Activated B cell treated with CpG ODN at 0.5 μM for 24 hours (primary cell): ENCODE measurements around the gene TIGD7. TPM values are rescaled to one million over a fixed set of nuclear protein-coding genes. Genes with fewer than 3 reads are reported as not detected.
A peak's percentile ranks its signal among the peaks of the same experiment; 100 is the strongest.

ENCODE experiments used
- ATAC-seq: fragments of 200-7000 bp; cut with Tn5 transposase; one replicate; pipeline ENCODE4 v1.10.0; 2021; ENCODE audit warnings: low read depth, mild to moderate bottlenecking, moderate library complexity
- CTCF ChIA-PET: fragments of 350-600 bp; sonication (Branson Sonifier 250); formaldehyde crosslinking; loops from one replicate; lab custom pipeline; 2021; ENCODE audit warnings: antibody characterized with exemption; lab: Charles Lee
- POLR2A ChIA-PET: fragments of 350-600 bp; sonication (Branson Sonifier 250); formaldehyde crosslinking; loops from one replicate; lab custom pipeline; 2021; ENCODE audit warnings: antibody characterized with exemption; lab: Charles Lee
- DNase-seq: peaks from one replicate; pipeline ENCODE4 v3.0.0; 2022
- H3K27ac Mint-ChIP-seq: one replicate; pipeline ENCODE4 v1.8.0; 2020; ENCODE audit warnings: mixed read lengths
- H3K27me3 Mint-ChIP-seq: one replicate; pipeline ENCODE4 v1.8.0; 2021; ENCODE audit warnings: mixed read lengths
- H3K36me3 Mint-ChIP-seq: one replicate; pipeline ENCODE4 v1.8.0; 2021; ENCODE audit warnings: low read depth, mixed read lengths
- H3K4me1 Mint-ChIP-seq: one replicate; pipeline ENCODE4 v1.8.0; 2021; ENCODE audit warnings: mixed read lengths
- H3K4me3 Mint-ChIP-seq: one replicate; pipeline ENCODE4 v1.8.0; 2020; ENCODE audit warnings: mild to moderate bottlenecking, mixed read lengths
- H3K9me3 Mint-ChIP-seq: one replicate; pipeline ENCODE4 v1.8.0; 2020; ENCODE audit warnings: mixed read lengths
- intact Hi-C: fragments of 100-400 bp; cut with micrococcal nuclease; formaldehyde crosslinking; loops from one replicate; pipeline ENCODE4 v1.15.1; 2024
- total RNA-seq: library from RNA; stranded (reverse); gene quantifications from 2 replicates; pipeline ENCODE4 v1.2.3, GENCODE V29; 2022
- TF ChIP-seq, protein P1 (sequence below): fragments of 200-600 bp; IDR thresholded peaks from one replicate; pipeline ENCODE4 v1.8.0; 2022; ENCODE audit warnings: antibody characterized with exemption, mild to moderate bottlenecking

The TIGD7 gene
- total RNA-seq, 1 donor from 2014 or later, result 11.0 TPM

DNA sequence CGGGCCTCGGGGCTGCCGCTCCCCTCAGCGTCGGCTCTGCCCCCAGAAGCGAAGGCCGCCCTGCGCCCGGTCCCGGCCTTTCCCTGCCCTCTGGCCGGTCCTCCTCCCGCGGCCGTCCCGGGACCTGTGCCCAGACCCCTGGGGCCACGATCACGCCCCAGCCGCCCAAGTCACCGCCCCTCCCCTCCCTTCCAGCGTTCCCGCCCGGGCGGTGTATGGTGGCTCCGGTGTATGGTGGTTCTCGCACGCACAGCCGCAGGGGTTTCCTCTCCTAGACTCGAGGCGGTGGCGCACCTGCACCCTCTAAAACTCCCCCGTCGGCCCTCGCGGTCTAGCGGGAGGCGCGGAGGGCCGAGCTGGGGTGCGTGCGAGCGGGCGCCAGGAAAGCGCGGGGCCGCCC lies 10.0 kb downstream of the TIGD7 start:
- Mint-ChIP-seq H3K36me3 (peaks cover 75% of the 10 kb centered on the region), H3K4me1 (peaks cover 6% of the 10 kb centered on the region), H3K4me3 (no peak overlapping the region), H3K27ac (no peak overlapping the region), H3K9me3 (peaks cover 28% of the 10 kb centered on the region), H3K27me3 (no peaks in the 10 kb centered on the region)
- no peak for ATAC-seq
- ChIA-PET CTCF (no interaction called here), POLR2A (interaction anchor here (4.1 kb wide), 1 partner anchor 12 kb away, joined by 17 read pairs; the partner anchor contains the start of gene ZNF263)
- intact Hi-C loops, result no loop called here
- DNase-seq, result no peak
- TF ChIP-seq, protein P1, sequence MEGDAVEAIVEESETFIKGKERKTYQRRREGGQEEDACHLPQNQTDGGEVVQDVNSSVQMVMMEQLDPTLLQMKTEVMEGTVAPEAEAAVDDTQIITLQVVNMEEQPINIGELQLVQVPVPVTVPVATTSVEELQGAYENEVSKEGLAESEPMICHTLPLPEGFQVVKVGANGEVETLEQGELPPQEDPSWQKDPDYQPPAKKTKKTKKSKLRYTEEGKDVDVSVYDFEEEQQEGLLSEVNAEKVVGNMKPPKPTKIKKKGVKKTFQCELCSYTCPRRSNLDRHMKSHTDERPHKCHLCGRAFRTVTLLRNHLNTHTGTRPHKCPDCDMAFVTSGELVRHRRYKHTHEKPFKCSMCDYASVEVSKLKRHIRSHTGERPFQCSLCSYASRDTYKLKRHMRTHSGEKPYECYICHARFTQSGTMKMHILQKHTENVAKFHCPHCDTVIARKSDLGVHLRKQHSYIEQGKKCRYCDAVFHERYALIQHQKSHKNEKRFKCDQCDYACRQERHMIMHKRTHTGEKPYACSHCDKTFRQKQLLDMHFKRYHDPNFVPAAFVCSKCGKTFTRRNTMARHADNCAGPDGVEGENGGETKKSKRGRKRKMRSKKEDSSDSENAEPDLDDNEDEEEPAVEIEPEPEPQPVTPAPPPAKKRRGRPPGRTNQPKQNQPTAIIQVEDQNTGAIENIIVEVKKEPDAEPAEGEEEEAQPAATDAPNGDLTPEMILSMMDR, result no peak

DNA sequence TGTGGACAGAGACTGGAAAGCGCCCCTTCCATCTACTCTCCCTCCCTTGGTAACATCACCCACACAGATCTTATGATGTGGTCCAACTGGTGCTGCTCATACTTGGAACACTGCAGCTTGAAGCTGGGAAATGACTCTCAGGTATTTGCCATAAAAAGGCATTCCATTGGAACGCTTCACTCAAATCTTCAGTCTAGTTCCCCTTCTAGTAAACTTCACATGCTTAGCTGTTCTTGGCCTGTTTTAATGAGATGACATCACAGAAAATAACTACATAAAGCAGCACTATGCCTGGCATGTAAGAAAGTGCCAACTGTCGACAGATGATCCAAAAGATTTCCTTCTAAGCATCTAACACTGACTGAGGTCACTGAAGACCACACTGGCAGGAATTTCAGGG lies 12.6 kb downstream of the TIGD7 start:
- CTCF ChIA-PET, result no interaction called here
- H3K36me3 Mint-ChIP-seq, result peaks cover 82% of the 10 kb centered on the region

DNA sequence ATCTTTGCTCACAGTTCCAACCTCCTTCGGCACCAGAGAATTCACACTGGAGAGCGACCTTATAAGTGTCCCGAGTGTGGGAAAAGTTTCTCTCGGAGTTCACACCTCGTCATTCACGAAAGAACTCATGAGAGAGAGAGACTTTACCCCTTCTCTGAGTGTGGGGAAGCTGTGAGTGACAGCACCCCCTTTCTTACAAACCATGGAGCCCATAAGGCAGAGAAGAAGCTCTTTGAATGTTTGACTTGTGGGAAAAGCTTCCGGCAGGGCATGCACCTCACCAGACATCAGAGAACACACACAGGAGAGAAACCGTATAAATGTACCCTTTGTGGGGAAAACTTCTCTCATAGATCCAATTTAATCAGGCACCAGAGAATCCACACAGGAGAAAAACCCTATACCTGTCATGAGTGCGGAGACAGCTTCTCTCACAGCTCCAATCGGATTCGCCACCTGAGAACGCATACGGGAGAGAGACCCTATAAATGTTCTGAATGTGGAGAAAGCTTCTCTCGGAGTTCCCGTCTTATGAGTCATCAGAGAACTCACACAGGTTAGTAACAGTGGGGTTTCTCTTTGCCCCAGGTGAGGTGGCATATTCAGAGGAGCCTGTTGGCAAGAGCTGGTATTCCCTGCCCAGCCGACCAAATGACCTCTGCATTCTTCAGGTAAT lies 15.1 kb downstream of the TIGD7 start:
- TF ChIP-seq, protein P1, result no peak
- POLR2A ChIA-PET, result interaction anchor here (1.1 kb wide), 1 partner anchor 15 kb away, joined by 3 read pairs; the partner anchor contains the start of genes TIGD7 and ZNF75A
- Mint-ChIP-seq H3K27ac (peak overlapping the region; percentile 41), H3K36me3 (peaks cover 91% of the 10 kb centered on the region), H3K4me1 (peaks cover 21% of the 10 kb centered on the region), H3K4me3 (no peak overlapping the region), H3K27me3 (no peaks in the 10 kb centered on the region), H3K9me3 (peaks cover 18% of the 10 kb centered on the region)
- intact Hi-C loops, result no loop called here
- ATAC-seq (no peak), DNase-seq (no peak)
- CTCF ChIA-PET, result interaction anchor here (1.3 kb wide), 1 partner anchor 15 kb away, joined by 3 read pairs; no protein-coding TSS in a partner anchor

More for the DNA sequence above, 12.6 kb downstream of the TIGD7 start:
- no peaks in the 10 kb centered on the region for H3K27me3 Mint-ChIP-seq
- no peak for DNase-seq
- POLR2A ChIA-PET, result interaction anchor here (0.7 to 1.6 kb wide), 2 partner anchors 9 to 12 kb away, joined by 3 to 9 read pairs; partner anchors contain the start of genes TIGD7, ZNF263 and ZNF75A
- peaks cover 23% of the 10 kb centered on the region for H3K9me3 Mint-ChIP-seq
- no peak overlapping the region for H3K27ac Mint-ChIP-seq
- ATAC-seq, result no peak
- H3K4me1 Mint-ChIP-seq, result peaks cover 6% of the 10 kb centered on the region
- intact Hi-C loops, result no loop called here
- TF ChIP-seq, protein P1, result no peak
- H3K4me3 Mint-ChIP-seq, result no peak overlapping the region

DNA sequence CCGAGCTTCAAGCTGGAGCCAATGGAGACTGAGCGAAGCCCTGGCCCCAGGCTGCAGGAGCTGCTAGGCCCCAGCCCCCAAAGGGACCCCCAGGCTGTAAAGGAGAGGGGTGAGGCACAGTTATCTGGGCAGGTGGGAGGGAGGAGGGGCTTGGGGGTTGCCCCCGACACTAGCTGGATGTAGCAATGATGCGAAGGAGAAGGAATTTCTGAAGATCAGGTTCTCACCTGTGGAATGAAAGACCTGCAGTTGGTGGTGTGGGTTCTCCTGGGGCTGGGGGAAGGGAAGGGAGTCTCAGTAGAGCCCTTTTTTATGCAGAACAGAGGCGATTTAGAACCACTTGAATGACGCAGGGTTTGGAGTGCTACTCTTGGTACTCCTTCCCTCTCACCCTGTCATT lies 20.1 kb downstream of the TIGD7 start:
- peaks cover 3% of the 10 kb centered on the region for H3K9me3 Mint-ChIP-seq
- intact Hi-C loops, result no loop called here
- ATAC-seq, result no peak
- H3K36me3 Mint-ChIP-seq, result peaks cover 66% of the 10 kb centered on the region
- no peaks in the 10 kb centered on the region for H3K27me3 Mint-ChIP-seq
- CTCF ChIA-PET, result no interaction called here
- POLR2A ChIA-PET, result interaction anchor here (2.7 kb wide), 1 partner anchor 12 kb away, joined by 17 read pairs; no protein-coding TSS in a partner anchor
- no peak for DNase-seq
- peaks cover 40% of the 10 kb centered on the region for H3K4me1 Mint-ChIP-seq
- no peak overlapping the region for H3K27ac Mint-ChIP-seq
- TF ChIP-seq, protein P1, result no peak
- H3K4me3 Mint-ChIP-seq, result peak overlapping the region; percentile 95
